GM12801 (cell line): Measurements from ENCODE around the gene TADA1.

Experiments
- CTCF ChIP-seq: IDR thresholded peaks from one replicate; pipeline ENCODE4 v1.5.1; 2011; ENCODE audit warnings: control low read depth; ENCODE audit not compliant: insufficient read length; ENCODE audit errors: extremely low read depth

The TADA1 gene

GRCh38 chr1:166915042-166915441 lies 39.0 kb upstream of the TADA1 start:
- TF ChIP-seq CTCF: no peak

- no peak for TF ChIP-seq CTCF
Observed at GRCh38 chr1:166914111-166914510, 38.0 kb upstream of the TADA1 start.

- TF ChIP-seq CTCF: no peak
Observed at GRCh38 chr1:166911624-166912023, 35.6 kb upstream of the TADA1 start.

- peak; percentile 20 for TF ChIP-seq CTCF
Observed at GRCh38 chr1:166910396-166910994, 34.4 kb upstream of the TADA1 start.

GRCh38 chr1:166908942-166909341 lies 32.9 kb upstream of the TADA1 start:
- no peak for TF ChIP-seq CTCF

GRCh38 chr1:166907763-166908162 lies 31.7 kb upstream of the TADA1 start:
- no peak for TF ChIP-seq CTCF

GRCh38 chr1:166907051-166907450 lies 31.0 kb upstream of the TADA1 start:
- no peak for TF ChIP-seq CTCF
